H1 (cell line): ENCODE measurements around the gene ACADM. TPM values are rescaled to one million over a fixed set of nuclear protein-coding genes. Genes with fewer than 3 reads are reported as not detected.

Experiments
- CTCF ChIA-PET: fragments of 300-600 bp; sonication (Branson Sonifier 250); formaldehyde crosslinking; loops from one replicate; lab custom pipeline; 2021; ENCODE audit not compliant: partially characterized antibody; lab: Charles Lee
- POLR2A ChIA-PET: fragments of 300-600 bp; sonication (Branson Sonifier 250); formaldehyde crosslinking; loops from one replicate; lab custom pipeline; 2021; ENCODE audit warnings: inconsistent platforms; ENCODE audit not compliant: partially characterized antibody; lab: Charles Lee
- DNase-seq, 2 experiments: peaks; one replicate each; pipeline versions ENCODE4 v3.0.0 to v3.0.0-alpha.2; 2010 to 2022; ENCODE audit warnings: low spot score in 2 of 2, low read depth in 1 of 2, mixed read lengths in 1 of 2
- FAIRE-seq: peaks from 2 replicates; lab custom pipeline; 2011; peaks lifted over from hg19 to GRCh38; lab: Jason Lieb, UNC
- H2AFZ ChIP-seq: 2 replicates; pipeline ENCODE4 v1.8.1; 2012; ENCODE audit warnings: low read length, inconsistent platforms
- H2AK5ac ChIP-seq: 2 replicates; pipeline ENCODE4 v1.6.1; 2013; ENCODE audit warnings: low read depth, low read length
- H2BK120ac ChIP-seq: replicated peaks from 2 replicates; pipeline ENCODE3; 2013; ENCODE audit warnings: low read depth, low read length, inconsistent platforms
- H2BK12ac ChIP-seq: 2 replicates; pipeline ENCODE4 v1.6.1; 2013; ENCODE audit warnings: low read depth, low read length
- H2BK15ac ChIP-seq: 2 replicates; pipeline ENCODE4 v1.6.1; 2013; ENCODE audit warnings: low read length
- H2BK20ac ChIP-seq: 2 replicates; pipeline ENCODE4 v1.6.1; 2013; ENCODE audit warnings: low read length
- H2BK5ac ChIP-seq: 2 replicates; pipeline ENCODE4 v1.6.1; 2013; ENCODE audit warnings: low read depth, low read length
- H3K14ac ChIP-seq: 2 replicates; pipeline ENCODE4 v1.6.1; 2013; ENCODE audit warnings: inconsistent platforms; ENCODE audit not compliant: insufficient read length
- H3K18ac ChIP-seq: 2 replicates; pipeline ENCODE4 v1.6.1; 2013; ENCODE audit warnings: low read length; ENCODE audit errors: extremely low read depth
- H3K23ac ChIP-seq: 2 replicates; pipeline ENCODE4 v1.6.1; 2013; ENCODE audit warnings: inconsistent platforms; ENCODE audit not compliant: insufficient read length
- H3K23me2 ChIP-seq: 2 replicates; pipeline ENCODE4 v1.6.1; 2013; ENCODE audit warnings: low read depth, low read length
- H3K27ac ChIP-seq: 2 replicates; pipeline ENCODE4 v1.6.1; 2011; ENCODE audit warnings: low read depth, low read length, inconsistent platforms
- H3K27me3 ChIP-seq, 4 experiments: replicated peaks in 1 of 4; 1 replicate in 1 of 4; 2 replicates in 3 of 4; pipeline versions ENCODE4 v1.6.1 to v1.8.1; 2011 to 2013; ENCODE audit warnings: low read length in 3 of 4, mild to moderate bottlenecking in 3 of 4, inconsistent platforms in 2 of 4, mixed read lengths in 2 of 4, moderate library complexity in 1 of 4; ENCODE audit not compliant: control insufficient read depth in 3 of 4, insufficient read depth in 3 of 4; ENCODE audit errors: extremely low read depth in 1 of 4
- H3K36me3 ChIP-seq, 4 experiments: 2 replicates each; pipeline versions ENCODE4 v1.6.1 to v1.8.1; 2011 to 2013; ENCODE audit warnings: mild to moderate bottlenecking in 4 of 4, low read length in 3 of 4, moderate library complexity in 2 of 4, control low read depth in 1 of 4, inconsistent platforms in 1 of 4; ENCODE audit not compliant: insufficient read depth in 4 of 4, control insufficient read depth in 2 of 4
- H3K4ac ChIP-seq: replicated peaks from 2 replicates; pipeline ENCODE3; 2013; ENCODE audit warnings: low read length, low read depth, mixed read lengths, inconsistent platforms; ENCODE audit not compliant: insufficient read length
- H3K4me1 ChIP-seq, 4 experiments: replicated peaks in 1 of 4; 1 replicate in 1 of 4; 2 replicates in 3 of 4; pipeline versions ENCODE4 v1.6.1 to v1.8.1; 2011 to 2013; ENCODE audit warnings: low read length in 3 of 4, inconsistent platforms in 2 of 4, mixed read lengths in 1 of 4; ENCODE audit not compliant: insufficient read depth in 4 of 4, control insufficient read depth in 3 of 4
- H3K4me2 ChIP-seq, 2 experiments: 2 replicates each; pipeline versions ENCODE4 v1.6.1 to v1.8.1; 2011 to 2013; ENCODE audit warnings: low read depth in 2 of 2, low read length in 2 of 2, control low read depth in 1 of 2, inconsistent platforms in 1 of 2, mild to moderate bottlenecking in 1 of 2; ENCODE audit not compliant: insufficient read depth in 1 of 2
- H3K4me3 ChIP-seq, 4 experiments: fragments of 200-600, 300-600 bp in 1 of 4; sonication (generic), shearing (Covaris generic), sonication (Bioruptor Twin) in 1 of 4; 2 replicates each; pipeline versions ENCODE4 v1.5.1 to v1.8.1; 2011 to 2016; ENCODE audit warnings: low read length in 4 of 4, low read depth in 3 of 4, control low read depth in 2 of 4, inconsistent platforms in 2 of 4, mild to moderate bottlenecking in 2 of 4, mixed read lengths in 1 of 4, moderate library complexity in 1 of 4; ENCODE audit not compliant: insufficient read depth in 2 of 4; ENCODE audit errors: extremely low read depth in 1 of 4
- H3K56ac ChIP-seq: replicated peaks from 2 replicates; pipeline ENCODE3; 2013; ENCODE audit warnings: low read depth, mild to moderate bottlenecking, mixed read lengths, low read length, inconsistent platforms; ENCODE audit not compliant: insufficient read length
- H3K79me1 ChIP-seq: 2 replicates; pipeline ENCODE4 v1.6.1; 2013; ENCODE audit warnings: low read depth, low read length, control low read depth
- H3K79me2 ChIP-seq, 2 experiments: 2 replicates each; pipeline versions ENCODE4 v1.6.1 to v1.8.1; 2012 to 2013; ENCODE audit warnings: low read length in 2 of 2, mild to moderate bottlenecking in 2 of 2, inconsistent platforms in 1 of 2; ENCODE audit not compliant: insufficient read depth in 2 of 2, control insufficient read depth in 1 of 2
- H3K9ac ChIP-seq, 4 experiments: replicated peaks in 1 of 4; 1 replicate in 1 of 4; 2 replicates in 3 of 4; pipeline versions ENCODE4 v1.6.1 to v1.8.1; 2011 to 2013; ENCODE audit warnings: low read depth in 3 of 4, low read length in 3 of 4, control low read depth in 2 of 4, mild to moderate bottlenecking in 2 of 4, moderate library complexity in 2 of 4, inconsistent platforms in 1 of 4; ENCODE audit errors: extremely low read depth in 1 of 4
- H3K9me3 ChIP-seq, 2 experiments: 2 replicates each; pipeline versions ENCODE4 v1.6.1 to v1.8.1; 2012 to 2013; ENCODE audit warnings: mild to moderate bottlenecking in 2 of 2, moderate library complexity in 2 of 2, control low read depth in 1 of 2, inconsistent platforms in 1 of 2, low read depth in 1 of 2, low read length in 1 of 2, mixed read lengths in 1 of 2; ENCODE audit not compliant: insufficient read depth in 2 of 2
- H4K20me1 ChIP-seq, 2 experiments: replicated peaks in 1 of 2; 2 replicates each; pipeline versions ENCODE3 to v1.8.1; 2011 to 2013; ENCODE audit warnings: inconsistent platforms in 2 of 2, low read length in 2 of 2, mild to moderate bottlenecking in 1 of 2; ENCODE audit not compliant: insufficient read depth in 2 of 2, control insufficient read depth in 1 of 2
- H4K5ac ChIP-seq: 2 replicates; pipeline ENCODE4 v1.6.1; 2013; ENCODE audit warnings: low read length, low read depth, mixed read lengths, inconsistent platforms; ENCODE audit not compliant: insufficient read length
- H4K8ac ChIP-seq: 2 replicates; pipeline ENCODE4 v1.8.0; 2013; ENCODE audit warnings: mild to moderate bottlenecking, moderate library complexity, low read length, inconsistent platforms; ENCODE audit not compliant: insufficient read depth; ENCODE audit errors: extremely low read depth
- H4K91ac ChIP-seq: replicated peaks from 2 replicates; pipeline ENCODE3; 2013; ENCODE audit warnings: low read length, mixed read lengths, inconsistent platforms; ENCODE audit not compliant: insufficient read length
- CBX8 ChIP-seq: fragments of 300-800, 300-1000 bp; sonication (generic); IDR thresholded peaks from 2 replicates; pipeline ENCODE4 v1.7.1; 2016; ENCODE audit warnings: low read depth, low read length, borderline replicate concordance
- CTCF ChIP-seq, 3 experiments: IDR thresholded peaks; 1 replicate in 2 of 3; 2 replicates in 1 of 3; pipeline versions ENCODE4 v1.5.1 to v1.6.1; 2011; ENCODE audit warnings: low read length in 3 of 3, mild to moderate bottlenecking in 3 of 3, inconsistent platforms in 2 of 3, low read depth in 1 of 3, moderate library complexity in 1 of 3; ENCODE audit not compliant: insufficient read depth in 1 of 3; ENCODE audit errors: control extremely low read depth in 1 of 3
- GABPA ChIP-seq: IDR thresholded peaks from 2 replicates; pipeline ENCODE4 v1.6.1; 2011; ENCODE audit warnings: mild to moderate bottlenecking, low read length, moderate library complexity, borderline replicate concordance; ENCODE audit not compliant: insufficient read depth
- KDM1A ChIP-seq: fragments of 200-600, 300-600 bp; sonication (generic); IDR thresholded peaks from 2 replicates; pipeline ENCODE4 v1.7.1; 2016; ENCODE audit warnings: mild to moderate bottlenecking, low read length, borderline replicate concordance
- MAFK ChIP-seq: IDR thresholded peaks from 2 replicates; pipeline ENCODE4 v1.6.1; 2012; ENCODE audit warnings: low read depth, mild to moderate bottlenecking, improper control_type of control experiment, low read length
- PHF8 ChIP-seq: fragments of 200-600 bp; sonication (generic); conservative IDR thresholded peaks from 2 replicates; pipeline ENCODE4 v1.7.1; 2012; ENCODE audit warnings: low read depth, mild to moderate bottlenecking, inconsistent platforms, low read length, moderate library complexity
- SAP30 ChIP-seq: fragments of 300-600 bp; sonication (generic); IDR thresholded peaks from 2 replicates; pipeline ENCODE4 v1.7.1; 2012; ENCODE audit warnings: low read length, moderate library complexity, mild to moderate bottlenecking, inconsistent platforms; ENCODE audit not compliant: insufficient read depth, insufficient replicate concordance
- SRF ChIP-seq: IDR thresholded peaks from 2 replicates; pipeline ENCODE4 v1.6.1; 2011; ENCODE audit warnings: mild to moderate bottlenecking, low read depth, low read length, moderate library complexity
- TAF1 ChIP-seq: IDR thresholded peaks from 2 replicates; pipeline ENCODE4 v1.6.1; 2011; ENCODE audit warnings: mild to moderate bottlenecking, low read depth, low read length
- WGBS, 2 experiments: shearing (Covaris generic) in 1 of 2; methylation state at CpG; one replicate each; pipeline versions ENCODE4 v1.1.6 to v1.1.7; 2013 to 2015; ENCODE audit warnings: low lambda C conversion rate in 2 of 2, mixed read lengths in 2 of 2, inconsistent platforms in 1 of 2, low coverage in 1 of 2, missing lambda C conversion rate in 1 of 2; ENCODE audit not compliant: insufficient replicate concordance in 2 of 2, insufficient coverage in 1 of 2, insufficient read length in 1 of 2; ENCODE audit errors: extremely low coverage in 1 of 2, missing lambda C conversion rate in 1 of 2; 5-methylcytosine and 5-hydroxymethylcytosine counted together
- polyA plus RNA-seq, 7 experiments: library from polyadenylated mRNA; depleted of rRNA in 3 of 7; stranded (reverse) in 5 of 7; unstranded in 2 of 7; fragments of >200 nt in 5 of 7; fragments of 200-250 nt in 2 of 7; gene quantifications; 1 replicate in 5 of 7; 2 replicates in 1 of 7; 4 replicates in 1 of 7; pipeline versions ENCODE4 v1.2.1 to v1.2.3, GENCODE V29; 2011 to 2013; ENCODE audit warnings: missing spikeins in 2 of 7, mixed read lengths in 2 of 7
- total RNA-seq: library from RNA; stranded (reverse); fragmentation: NEBNext Ultra II Directional; extraction: Animal tissue kit (Norgen Biotek cat#: 25700); gene quantifications from 2 replicates; pipeline ENCODE4 v1.2.1, GENCODE V29; 2021
- TF ChIP-seq, protein P1 (sequence below): IDR thresholded peaks from 2 replicates; pipeline ENCODE4 v1.6.1; 2012; ENCODE audit warnings: inconsistent platforms

The ACADM gene
- total and polyA plus RNA-seq, 2 of the 8 experiments (the other 6 are each of a cell fraction or from before 2014, with no cell fraction given) = 14.3 to 40.0 TPM

- Histone ChIP-seq H3K4me2 (no peak overlapping the region), H3K27ac (no peak overlapping the region), H4K8ac (no peak overlapping the region), H3K23ac (no peak overlapping the region), H2BK120ac (no peak overlapping the region), H4K91ac (no peak overlapping the region), H2AFZ (no peak overlapping the region), H3K4ac (no peak overlapping the region), H2BK12ac (no peak overlapping the region), H3K4me3 (no peak overlapping the region), H2BK20ac (no peak overlapping the region), H3K56ac (no peak overlapping the region), H3K14ac (no peak overlapping the region), H3K36me3 (peaks cover 0 to 37% (median 4%) of the 10 kb centered on the region in 4 experiments; a peak in 4 of 8 replicates), H3K9me3 (no peaks in the 10 kb centered on the region), H2BK5ac (no peak overlapping the region), H3K79me1 (no peaks in the 10 kb centered on the region), H3K23me2 (no peaks in the 10 kb centered on the region; the same call in 1 of the 2 replicates), H3K79me2 (peaks cover 0 to 4% of the 10 kb centered on the region in 2 experiments; a peak in 2 of 4 replicates), H2AK5ac (no peak overlapping the region), H4K20me1 (no peaks in the 10 kb centered on the region), H4K5ac (no peak overlapping the region), H3K18ac (no peak overlapping the region), H3K4me1 (no peaks in the 10 kb centered on the region), H3K9ac (no peak overlapping the region), H3K27me3 (no peaks in the 10 kb centered on the region), H2BK15ac (no peak overlapping the region)
- FAIRE-seq (no peak), DNase-seq (no peak)
- ChIA-PET CTCF (interaction anchor here (0.6 kb wide), 1 partner anchor 1234 kb away, joined by 4 read pairs; no protein-coding TSS in a partner anchor), POLR2A (interaction anchor here (0.8 to 2.3 kb wide), 2 partner anchors 10 to 35 kb away, joined by 5 to 9 read pairs; no protein-coding TSS in a partner anchor)
- 93% methylated on average over 5 of the region's 5 CpGs; no CpG with 5 or more reads in 1 of the 2 experiments for WGBS, 2 experiments
- TF ChIP-seq MAFK = no peak
- no peak for TF ChIP-seq KDM1A
- TF ChIP-seq SRF = no peak
- no peak for TF ChIP-seq GABPA
- TF ChIP-seq CTCF (IDR thresholded peaks at IDR 0.05; ENCODE audit: control extremely low read depth in 1 of 3, insufficient read depth in 1 of 3, low read depth in 1 of 3, low read length in 3 of 3) = no peak
- TF ChIP-seq PHF8 = no peak
- TF ChIP-seq, protein P1, sequence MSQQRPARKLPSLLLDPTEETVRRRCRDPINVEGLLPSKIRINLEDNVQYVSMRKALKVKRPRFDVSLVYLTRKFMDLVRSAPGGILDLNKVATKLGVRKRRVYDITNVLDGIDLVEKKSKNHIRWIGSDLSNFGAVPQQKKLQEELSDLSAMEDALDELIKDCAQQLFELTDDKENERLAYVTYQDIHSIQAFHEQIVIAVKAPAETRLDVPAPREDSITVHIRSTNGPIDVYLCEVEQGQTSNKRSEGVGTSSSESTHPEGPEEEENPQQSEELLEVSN = no peak
- no peak for TF ChIP-seq SAP30
- TF ChIP-seq CBX8 = no peak
- TF ChIP-seq TAF1 = no peak
These were observed 9.2 kb downstream of the ACADM start for GRCh38 chr1:75733661-75734060.
